GM23338 (cell line): Measurements from ENCODE around the gene ERF. TPM values are rescaled to one million over a fixed set of nuclear protein-coding genes. Genes with fewer than 3 reads are reported as not detected.

ENCODE experiments used
- ATAC-seq: fragments of 200-7000 bp; cut with Tn5 transposase; 3 replicates; pipeline ENCODE4 v1.9.1; 2020
- DNase-seq: peaks from one replicate; pipeline ENCODE4 v3.0.0-alpha.2; 2015; ENCODE audit warnings: low spot score
- H2AFZ ChIP-seq: fragments of 200-600 bp; sonication (generic); 2 replicates; pipeline ENCODE4 v1.8.0; 2016; ENCODE audit warnings: antibody characterized with exemption, mild to moderate bottlenecking, moderate library complexity
- H3F3A ChIP-seq: fragments of 200-600 bp; sonication (generic); replicated peaks from 2 replicates; pipeline ENCODE4 v1.8.0; 2017; ENCODE audit warnings: antibody characterized with exemption, mixed run types, low read depth
- H3K27ac ChIP-seq: fragments of 200-600 bp; sonication (generic); 2 replicates; pipeline ENCODE4 v1.6.1; 2016; ENCODE audit warnings: low read depth
- H3K27me3 ChIP-seq: fragments of 200-600 bp; sonication (generic); 2 replicates; pipeline ENCODE4 v1.8.0; 2016; ENCODE audit warnings: mild to moderate bottlenecking, mixed run types, moderate library complexity; ENCODE audit not compliant: insufficient read depth
- H3K36me3 ChIP-seq: fragments of 200-600 bp; sonication (generic); 2 replicates; pipeline ENCODE4 v1.8.0; 2016; ENCODE audit warnings: mild to moderate bottlenecking; ENCODE audit not compliant: insufficient read depth
- H3K4me1 ChIP-seq: fragments of 200-600 bp; sonication (generic); 2 replicates; pipeline ENCODE4 v1.8.0; 2016; ENCODE audit warnings: mild to moderate bottlenecking, moderate library complexity; ENCODE audit not compliant: insufficient read depth
- H3K4me2 ChIP-seq: fragments of 200-600 bp; sonication (generic); 2 replicates; pipeline ENCODE4 v1.7.1; 2017; ENCODE audit warnings: mixed run types
- H3K4me3 ChIP-seq: fragments of 200-600 bp; sonication (generic); 2 replicates; pipeline ENCODE4 v1.6.1; 2016; ENCODE audit warnings: mixed run types
- H3K79me2 ChIP-seq: fragments of 200-600 bp; sonication (generic); replicated peaks from 2 replicates; pipeline ENCODE4 v1.8.0; 2017; ENCODE audit warnings: mild to moderate bottlenecking; ENCODE audit not compliant: insufficient read depth
- H3K9me2 ChIP-seq: fragments of 200-600 bp; sonication (generic); 2 replicates; pipeline ENCODE4 v1.8.0; 2017; ENCODE audit not compliant: insufficient read depth
- H4K20me1 ChIP-seq: fragments of 200-600 bp; sonication (generic); replicated peaks from 2 replicates; pipeline ENCODE4 v1.8.0; 2017; ENCODE audit warnings: mild to moderate bottlenecking; ENCODE audit not compliant: insufficient read depth
- H3K27ac Mint-ChIP-seq: 2 replicates; pipeline ENCODE4 v1.8.0; 2020; ENCODE audit warnings: inconsistent platforms, mild to moderate bottlenecking, moderate library complexity, mixed read lengths
- H3K27me3 Mint-ChIP-seq: 3 replicates; pipeline ENCODE4 v1.8.0; 2022; ENCODE audit warnings: low read depth, mild to moderate bottlenecking, moderate library complexity, mixed read lengths, inconsistent platforms; ENCODE audit not compliant: insufficient read depth, poor library complexity
- H3K36me3 Mint-ChIP-seq: 3 replicates; pipeline ENCODE4 v1.8.0; 2021; ENCODE audit warnings: low read depth, mild to moderate bottlenecking, inconsistent platforms, moderate library complexity, mixed read lengths
- H3K4me1 Mint-ChIP-seq: 3 replicates; pipeline ENCODE4 v1.8.0; 2020; ENCODE audit warnings: mild to moderate bottlenecking, inconsistent platforms, mixed read lengths
- H3K4me3 Mint-ChIP-seq: 3 replicates; pipeline ENCODE4 v1.8.0; 2021; ENCODE audit warnings: moderate library complexity, mild to moderate bottlenecking, inconsistent platforms, mixed read lengths
- H3K9me3 Mint-ChIP-seq: 3 replicates; pipeline ENCODE4 v1.8.0; 2020; ENCODE audit warnings: moderate library complexity, mild to moderate bottlenecking, inconsistent platforms, mixed read lengths
- CREB1 ChIP-seq: fragments of 250-450 bp; sonication (Bioruptor Pico); IDR thresholded peaks from 2 replicates; pipeline ENCODE4 v1.5.0; 2020; ENCODE audit warnings: low read depth, mild to moderate bottlenecking, moderate library complexity
- CTCF ChIP-seq, 2 experiments: fragments of 200-600 bp in 1 of 2; sonication (generic) in 1 of 2; conservative IDR thresholded peaks; 2 replicates each; pipeline versions ENCODE4 v1.5.1 to v1.6.1; 2016 to 2017; ENCODE audit warnings: antibody characterized with exemption in 2 of 2, low read depth in 2 of 2, mild to moderate bottlenecking in 2 of 2, moderate library complexity in 1 of 2
- ETS1 ChIP-seq: IDR thresholded peaks from 2 replicates; pipeline ENCODE4 v1.6.1; 2016; ENCODE audit warnings: antibody characterized with exemption
- POLR2AphosphoS5 ChIP-seq: IDR thresholded peaks from 2 replicates; pipeline ENCODE4 v1.6.1; 2016; ENCODE audit warnings: antibody characterized with exemption, low read depth
- STAT1 ChIP-seq: IDR thresholded peaks from one replicate; pipeline ENCODE4 v1.6.1; 2016; ENCODE audit warnings: antibody characterized with exemption; ENCODE audit not compliant: unreplicated experiment
- ZNF114 ChIP-seq: fragments of 250-450 bp; sonication (Bioruptor Pico); IDR thresholded peaks from 2 replicates; pipeline ENCODE4 v1.5.0; 2020; ENCODE audit warnings: mild to moderate bottlenecking, moderate library complexity
- polyA plus RNA-seq: library from polyadenylated mRNA; unstranded; fragments of >200 nt; fragmentation: Nextera tagmentation; extraction: Ambion mirVana; gene quantifications from 2 replicates; pipeline ENCODE4 v1.2.1, GENCODE V29; 2016
- total RNA-seq: library from RNA; depleted of rRNA; stranded (reverse); fragments of >200 nt; shearing (Covaris generic); gene quantifications from 2 replicates; pipeline ENCODE4 v1.2.3, GENCODE V29; 2014

ERF gene
- total and polyA plus RNA-seq, 2 experiments from 2014 or later = 29.4 to 49.4 TPM

GRCh38 chr19:42290523-42291434 is 35.9 kb upstream of the ERF start:
- Histone ChIP-seq H3K79me2 (peaks cover 4% of the 10 kb centered on the region), H3K4me3 (no peak overlapping the region), H3K27me3 (no peaks in the 10 kb centered on the region), H4K20me1 (peaks cover 8% of the 10 kb centered on the region; the same call in 1 of the 2 replicates), H2AFZ (no peak overlapping the region), H3K4me1 (peaks cover 4% of the 10 kb centered on the region), H3K27ac (no peak overlapping the region), H3K36me3 (peaks cover 4% of the 10 kb centered on the region; the same call in 1 of the 2 replicates), H3K9me2 (no peaks in the 10 kb centered on the region), H3K4me2 (no peak overlapping the region), H3F3A (peaks cover 6% of the 10 kb centered on the region)
- Mint-ChIP-seq H3K4me1 (peaks cover 25% of the 10 kb centered on the region), H3K4me3 (peak overlapping the region; percentile 22; the same call in 1 of the 3 replicates), H3K27me3 (peaks cover 14% of the 10 kb centered on the region), H3K36me3 (peaks cover 41% of the 10 kb centered on the region), H3K27ac (peak overlapping the region; percentile 67; the same call in 1 of the 2 replicates), H3K9me3 (no peaks in the 10 kb centered on the region)
- TF ChIP-seq CREB1 (CRISPR knock-in tag) = no peak
- TF ChIP-seq POLR2AphosphoS5 = no peak
- TF ChIP-seq ZNF114 (CRISPR knock-in tag) = no peak
- no peak for TF ChIP-seq ETS1
- peak; percentile 47 to 61 for TF ChIP-seq CTCF (conservative IDR thresholded peaks at IDR 0.05; ENCODE audit: low read depth in 2 of 2)
- peak; percentile 8; the same call in 2 of the 3 replicates for ATAC-seq
- peak; percentile 44 for DNase-seq

- no peaks in the 10 kb centered on the region for H3K27me3 ChIP-seq
- no peak overlapping the region for H2AFZ ChIP-seq
- H3K4me1 ChIP-seq = peaks cover 3% of the 10 kb centered on the region; the same call in 1 of the 2 replicates
- peaks cover 4% of the 10 kb centered on the region; the same call in 1 of the 2 replicates for H4K20me1 ChIP-seq
- H3K79me2 ChIP-seq = peaks cover 11% of the 10 kb centered on the region
- no peak overlapping the region for H3K4me3 Mint-ChIP-seq
- DNase-seq (no peak), ATAC-seq (no peak)
- H3K4me2 ChIP-seq = no peak overlapping the region
- TF ChIP-seq ZNF114 (CRISPR knock-in tag) (no peak), CTCF (conservative IDR thresholded peaks at IDR 0.05; ENCODE audit: low read depth in 2 of 2) (peak; percentile 10 to 30; a peak in 2 of 4 replicates), STAT1 (no peak)
- peaks cover 4% of the 10 kb centered on the region; the same call in 1 of the 2 replicates for H3K36me3 ChIP-seq
- peaks cover under 1% of the 10 kb centered on the region for H3F3A ChIP-seq
- peaks cover 41% of the 10 kb centered on the region for H3K36me3 Mint-ChIP-seq
- peaks cover 14% of the 10 kb centered on the region for H3K27me3 Mint-ChIP-seq
- H3K9me3 Mint-ChIP-seq = no peaks in the 10 kb centered on the region
- peaks cover 25% of the 10 kb centered on the region for H3K4me1 Mint-ChIP-seq
- no peaks in the 10 kb centered on the region for H3K9me2 ChIP-seq
- H3K4me3 ChIP-seq = no peak overlapping the region
- no peak overlapping the region for H3K27ac Mint-ChIP-seq
- H3K27ac ChIP-seq = no peak overlapping the region
Measured at GRCh38 chr19:42290136-42290522, 35.2 kb upstream of the ERF start.
